DOHH2 (cell line): ENCODE results near the gene RAB3GAP1.

ENCODE experiments used
- CTCF ChIP-seq: fragments of 200-600 bp; sonication (generic); IDR thresholded peaks from one replicate; pipeline ENCODE4 v1.5.1; 2014; ENCODE audit warnings: antibody characterized with exemption, mild to moderate bottlenecking, low read depth, low read length; ENCODE audit not compliant: poor library complexity, severe bottlenecking
- EZH2phosphoT487 ChIP-seq: fragments of 200-600 bp; sonication (generic); IDR thresholded peaks from 2 replicates; pipeline ENCODE4 v1.6.1; 2017; ENCODE audit warnings: borderline replicate concordance, mild to moderate bottlenecking, antibody characterized with exemption, low read length, moderate library complexity, mixed read lengths

DNA sequence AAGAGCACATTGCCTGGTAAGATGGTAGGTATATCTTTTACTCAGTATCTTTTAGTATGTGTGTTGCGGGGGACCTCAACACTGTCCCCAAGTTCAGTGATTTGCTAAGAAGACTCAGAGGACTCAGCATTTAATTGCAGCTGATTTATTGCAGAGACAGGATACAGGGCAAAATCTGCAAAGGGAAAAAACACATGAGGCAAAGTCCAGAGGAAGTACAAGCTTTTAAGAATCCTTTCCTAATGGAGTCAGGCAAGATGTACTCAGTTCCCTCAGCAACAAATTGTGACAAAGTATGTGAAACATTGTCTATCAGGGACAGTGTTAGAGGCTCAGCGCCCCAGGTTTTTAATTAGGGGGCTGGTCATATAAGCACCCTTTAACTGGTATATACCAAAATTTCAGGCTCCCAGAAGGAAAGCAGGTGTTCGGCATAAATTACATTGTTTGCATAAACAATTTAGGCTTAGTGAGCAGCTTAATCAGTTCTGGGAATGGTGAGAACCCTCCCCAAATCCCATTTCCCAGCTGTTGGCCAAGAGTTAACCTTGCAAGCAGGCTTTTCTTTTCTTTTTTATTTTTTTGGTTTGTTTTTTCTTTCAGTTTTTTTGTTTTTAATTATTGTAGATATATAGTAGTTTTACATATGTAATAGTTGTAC, 41.7 kb downstream of the RAB3GAP1 start:
- no peak for TF ChIP-seq CTCF
- TF ChIP-seq EZH2phosphoT487 = no peak
